Esophagus squamous epithelium (tissue), 5 donors: ENCODE data around the gene SYNPO2. TPM values are rescaled to one million over a fixed set of nuclear protein-coding genes. Genes with fewer than 3 reads are reported as not detected.

Experiments used
- DNase-seq: peaks from one replicate; lab custom pipeline; 2025; lab: John Stamatoyannopoulos, UW
- H3K27ac ChIP-seq, 4 donors: fragments of 200-600 bp; sonication (generic); one replicate each; pipeline ENCODE4 v1.5.1; 2016 to 2019; ENCODE audit warnings: mild to moderate bottlenecking in 1 of 4
- H3K27me3 ChIP-seq, 4 donors: fragments of 200-600 bp; sonication (generic); 1 replicate in 3 of 4; 2 replicates in 1 of 4; pipeline versions ENCODE4 v1.5.1 to v1.6.0; 2017 to 2021; ENCODE audit warnings: antibody characterized with exemption in 1 of 4
- H3K36me3 ChIP-seq, 3 donors: fragments of 200-600 bp; sonication (generic); one replicate each; pipeline ENCODE4 v1.5.1; 2016 to 2019
- H3K4me1 ChIP-seq, 3 donors: fragments of 200-600 bp; sonication (generic); one replicate each; pipeline ENCODE4 v1.5.1; 2017 to 2019
- H3K4me3 ChIP-seq, 4 donors: fragments of 200-600 bp; sonication (generic); 1 replicate in 3 of 4; 2 replicates in 1 of 4; pipeline ENCODE4 v1.5.1; 2016 to 2019; ENCODE audit warnings: mild to moderate bottlenecking in 2 of 4, moderate library complexity in 1 of 4
- H3K9me3 ChIP-seq, 3 donors: fragments of 200-600 bp; sonication (generic); one replicate each; pipeline ENCODE4 v1.5.1; 2016 to 2019
- CTCF ChIP-seq, 6 experiments: fragments of 450-650 bp in 4 of 6; fragments of 200-600 bp in 2 of 6; sonication (generic) in 2 of 6; IDR thresholded peaks; one replicate each; pipeline ENCODE4 v1.5.1; 2016 to 2019; ENCODE audit warnings: antibody characterized with exemption in 6 of 6, mild to moderate bottlenecking in 4 of 6, moderate library complexity in 4 of 6
- POLR2A ChIP-seq, 4 donors: fragments of 450-650 bp; IDR thresholded peaks; one replicate each; pipeline ENCODE4 v1.6.1; 2017; ENCODE audit warnings: antibody characterized with exemption in 4 of 4, mild to moderate bottlenecking in 4 of 4, moderate library complexity in 3 of 4
- WGBS, 2 donors: methylation state at CpG; one replicate each; pipeline ENCODE4 v1.1.5; 2018; 5-methylcytosine and 5-hydroxymethylcytosine counted together
- intact Hi-C: fragments of 100-400 bp; cut with DNase I; formaldehyde crosslinking; loops from one replicate; pipeline ENCODE4 v1.15.0; 2022
- total RNA-seq, 4 donors: library from RNA; depleted of rRNA; stranded (reverse); fragments of >200 nt; gene quantifications; one replicate each; pipeline ENCODE4 v1.1.0, GENCODE V29; 2016
- donor health status: DM: yes; HTN: yes; CAD: no.

SYNPO2 gene
- total RNA-seq, 4 donors from 2014 or later, result 19.0 to 418 (median 84.2) TPM

- H3K9me3 ChIP-seq, result no peaks in the 10 kb centered on the region
- peak overlapping the region in 2 of 4 donors; percentile 72 to 83 for H3K27ac ChIP-seq
- 32 to 48% methylated on average over 3 of the region's 3 CpGs for WGBS, 2 donors
- peaks cover 0 to 69% (median 19%) of the 10 kb centered on the region in 3 donors for H3K4me1 ChIP-seq
- intact Hi-C loops, result no loop called here
- H3K27me3 ChIP-seq, result no peaks in the 10 kb centered on the region
- no peak for TF ChIP-seq POLR2A (IDR thresholded peaks at IDR 0.05)
- TF ChIP-seq CTCF (IDR thresholded peaks at IDR 0.05), result no peak
- no peak overlapping the region for H3K4me3 ChIP-seq
- DNase-seq, result no peak
- H3K36me3 ChIP-seq, result no peaks in the 10 kb centered on the region
Observed at GRCh38 chr4:118915468-118915867, 26.8 kb downstream of the SYNPO2 start.

- H3K4me1 ChIP-seq, result peaks cover 0 to 69% (median 13%) of the 10 kb centered on the region in 3 donors
- H3K4me3 ChIP-seq, result no peak overlapping the region
- DNase-seq, result no peak
- no peaks in the 10 kb centered on the region for H3K27me3 ChIP-seq
- H3K9me3 ChIP-seq, result no peaks in the 10 kb centered on the region
- H3K27ac ChIP-seq, result peak overlapping the region; percentile 54 to 83 (median 70)
- WGBS, 2 donors, result 58 to 73% methylated on average over 9 of the region's 9 CpGs
- TF ChIP-seq POLR2A (IDR thresholded peaks at IDR 0.05), result no peak
- TF ChIP-seq CTCF (IDR thresholded peaks at IDR 0.05), result no peak
- H3K36me3 ChIP-seq, result no peaks in the 10 kb centered on the region
- intact Hi-C loops, result no loop called here
Observed at GRCh38 chr4:118916691-118917289, 28.1 kb downstream of the SYNPO2 start.

- no peak overlapping the region for H3K4me3 ChIP-seq
- no peaks in the 10 kb centered on the region for H3K27me3 ChIP-seq
- WGBS, 2 donors, result 11 to 16% methylated on average over 2 of the region's 2 CpGs
- TF ChIP-seq POLR2A (IDR thresholded peaks at IDR 0.05), result no peak
- TF ChIP-seq CTCF (IDR thresholded peaks at IDR 0.05), result no peak
- intact Hi-C loops, result no loop called here
- no peaks in the 10 kb centered on the region for H3K36me3 ChIP-seq
- H3K4me1 ChIP-seq, result peaks cover 0 to 70% (median 18%) of the 10 kb centered on the region in 3 donors
- peak overlapping the region; percentile 54 to 83 (median 70) for H3K27ac ChIP-seq
- H3K9me3 ChIP-seq, result no peaks in the 10 kb centered on the region
- no peak for DNase-seq
Observed at GRCh38 chr4:118917582-118917981, 28.9 kb downstream of the SYNPO2 start.

GRCh38 chr4:118918388-118918787 is 29.7 kb downstream of the SYNPO2 start:
- Histone ChIP-seq H3K27me3 (no peaks in the 10 kb centered on the region), H3K9me3 (no peaks in the 10 kb centered on the region), H3K4me1 (peaks cover 0 to 78% (median 18%) of the 10 kb centered on the region in 3 donors), H3K27ac (peak overlapping the region; percentile 54 to 83 (median 70)), H3K4me3 (no peak overlapping the region), H3K36me3 (no peaks in the 10 kb centered on the region)
- DNase-seq, result no peak
- intact Hi-C loops, result no loop called here
- WGBS, 2 donors, result 25 to 28% methylated on average over 3 of the region's 3 CpGs
- TF ChIP-seq CTCF (IDR thresholded peaks at IDR 0.05), result no peak
- TF ChIP-seq POLR2A (IDR thresholded peaks at IDR 0.05), result no peak

GRCh38 chr4:118920247-118920646 is 31.6 kb downstream of the SYNPO2 start:
- Histone ChIP-seq H3K27me3 (no peaks in the 10 kb centered on the region), H3K4me3 (no peak overlapping the region), H3K4me1 (peaks cover 0 to 96% (median 18%) of the 10 kb centered on the region in 3 donors), H3K9me3 (no peaks in the 10 kb centered on the region), H3K27ac (peak overlapping the region; percentile 21 to 83 (median 70)), H3K36me3 (no peaks in the 10 kb centered on the region)
- no peak for DNase-seq
- intact Hi-C loops, result no loop called here
- no peak for TF ChIP-seq POLR2A (IDR thresholded peaks at IDR 0.05)
- TF ChIP-seq CTCF (IDR thresholded peaks at IDR 0.05), result no peak
- 16 to 39% methylated on average over 2 of the region's 2 CpGs for WGBS, 2 donors
